ENCODE data around the gene TRIM69.
"Not testable (repeated sequence)": the region's sequence is repeated elsewhere in the genome, so short reads cannot be mapped to it uniquely, and the experiment has no call there.

The TRIM69 gene

GRCh38 chr15:44743454-44743853, 7.1 kb downstream of the TRIM69 start:
- not testable (repeated sequence) for DNase-seq (ENCODE audit: low spot score)

DNA sequence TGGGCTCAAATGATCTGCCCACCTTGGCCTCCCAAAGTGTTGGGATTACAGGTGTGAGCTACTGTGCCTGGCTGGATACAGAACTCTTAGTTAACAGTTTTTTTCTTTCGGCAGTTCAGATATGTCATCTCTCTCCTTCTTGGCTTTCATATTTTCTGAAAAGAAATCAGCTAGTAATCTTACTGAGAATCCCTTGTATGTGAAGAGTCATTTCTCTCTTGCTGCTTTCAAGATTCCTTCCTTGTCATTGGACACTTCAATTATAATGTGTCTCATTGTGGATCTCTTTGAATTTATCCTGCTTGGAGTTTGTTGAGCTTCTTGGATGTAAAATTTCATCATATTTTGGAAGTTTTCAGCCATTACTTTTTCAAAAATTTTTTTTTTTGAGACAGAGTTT, 17.0 kb downstream of the TRIM69 start:
- no peak for DNase-seq (ENCODE audit: low spot score)

DNA sequence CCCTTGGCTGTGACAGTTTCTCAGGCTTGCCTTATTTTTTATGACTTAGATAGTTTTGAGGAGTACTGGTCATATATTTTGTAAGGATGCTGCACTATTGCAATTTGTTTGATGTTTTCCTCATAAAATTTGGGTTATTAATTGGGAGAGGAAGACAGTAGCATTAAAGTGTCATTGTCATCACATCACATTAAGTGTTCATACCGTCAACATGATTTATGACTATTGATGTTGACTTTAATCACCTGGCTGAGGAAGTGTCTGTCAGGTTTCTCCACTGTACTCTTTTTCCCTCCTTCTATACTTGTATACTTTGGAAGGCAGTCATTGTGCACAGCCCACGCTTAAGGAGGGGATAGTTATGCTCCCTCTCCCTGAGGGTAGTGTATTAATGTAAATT, 26.9 kb downstream of the TRIM69 start:
- no peak for DNase-seq (ENCODE audit: low spot score)

DNA sequence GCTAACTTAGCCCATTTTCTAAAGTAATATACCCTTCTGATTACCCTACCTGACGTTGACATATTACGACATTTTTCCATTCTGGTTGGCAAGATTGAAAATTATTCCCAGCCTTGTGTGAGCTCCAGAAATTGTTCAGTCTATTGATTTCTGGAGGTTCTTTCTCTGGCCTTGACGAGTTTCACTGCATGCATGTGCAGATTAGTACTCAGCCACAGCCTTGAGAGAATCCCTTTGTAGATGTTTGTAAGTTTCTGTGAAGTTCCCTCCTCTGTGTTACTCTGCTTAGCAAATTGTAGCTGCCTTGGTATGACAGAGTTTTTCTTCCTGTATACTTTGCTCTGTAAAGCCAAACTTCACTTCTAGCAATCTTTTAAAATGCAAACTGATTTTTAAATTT, 27.5 kb downstream of the TRIM69 start:
- DNase-seq (ENCODE audit: low spot score), result no peak

DNA sequence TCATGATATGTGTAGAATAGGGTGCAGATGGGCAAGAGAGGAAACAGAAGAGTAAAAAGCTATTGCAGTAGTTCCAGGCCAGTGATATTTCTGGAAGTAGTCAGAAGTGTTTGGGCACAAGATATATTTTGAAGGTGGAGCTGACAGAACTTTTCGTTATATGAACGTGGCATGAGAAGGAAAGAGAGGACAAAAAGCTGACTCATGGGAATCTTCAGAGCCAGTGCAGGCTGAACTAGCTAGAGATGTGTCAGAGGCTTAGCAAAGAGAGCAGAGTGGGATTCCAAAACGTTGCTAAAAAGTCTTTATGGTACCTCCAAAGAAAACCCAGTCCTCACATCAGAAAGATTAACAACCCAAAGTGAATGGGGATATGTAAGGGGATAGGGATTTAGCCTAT, 28.7 kb downstream of the TRIM69 start:
- no peak for DNase-seq (ENCODE audit: low spot score)

DNA sequence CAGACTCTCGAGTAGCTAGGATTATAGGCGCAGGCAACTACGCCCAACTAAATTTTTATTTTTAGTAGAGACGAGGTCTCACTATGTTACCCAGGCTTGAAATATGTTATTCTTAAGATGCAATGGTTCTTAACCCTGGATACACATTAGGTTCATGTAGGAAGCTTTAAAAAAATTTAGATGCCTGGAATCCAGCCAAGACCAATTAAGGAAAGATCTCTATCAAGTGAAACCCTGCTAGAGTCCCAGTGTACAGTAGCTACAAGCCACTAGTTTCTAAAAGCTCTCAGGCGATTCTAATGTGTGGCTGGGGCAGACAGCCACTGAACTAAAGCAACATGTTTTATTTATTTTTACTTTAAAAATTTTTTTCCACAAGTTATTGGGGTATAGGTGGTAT, 33.2 kb downstream of the TRIM69 start:
- DNase-seq (ENCODE audit: low spot score), result no peak

DNA sequence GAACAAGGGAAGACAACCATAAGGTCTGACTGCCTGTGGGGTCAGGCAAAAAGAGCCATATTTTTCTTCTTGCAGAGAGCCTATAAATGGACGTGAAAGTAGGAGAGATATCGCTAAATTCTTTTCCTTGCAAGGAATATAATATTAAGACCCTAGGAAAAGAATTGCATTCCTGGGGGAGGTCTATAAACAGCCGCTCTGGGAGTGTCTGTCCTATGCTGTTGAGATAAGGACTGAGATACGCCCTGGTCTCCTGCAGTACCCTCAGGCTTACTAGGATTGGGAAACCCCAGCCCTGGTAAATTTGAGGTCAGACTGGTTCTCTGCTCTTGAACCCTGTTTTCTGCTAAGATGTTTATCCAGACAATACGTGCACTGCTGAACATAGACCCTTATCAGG, 34.4 kb downstream of the TRIM69 start:
- not testable (repeated sequence) for DNase-seq (ENCODE audit: low spot score)

DNA sequence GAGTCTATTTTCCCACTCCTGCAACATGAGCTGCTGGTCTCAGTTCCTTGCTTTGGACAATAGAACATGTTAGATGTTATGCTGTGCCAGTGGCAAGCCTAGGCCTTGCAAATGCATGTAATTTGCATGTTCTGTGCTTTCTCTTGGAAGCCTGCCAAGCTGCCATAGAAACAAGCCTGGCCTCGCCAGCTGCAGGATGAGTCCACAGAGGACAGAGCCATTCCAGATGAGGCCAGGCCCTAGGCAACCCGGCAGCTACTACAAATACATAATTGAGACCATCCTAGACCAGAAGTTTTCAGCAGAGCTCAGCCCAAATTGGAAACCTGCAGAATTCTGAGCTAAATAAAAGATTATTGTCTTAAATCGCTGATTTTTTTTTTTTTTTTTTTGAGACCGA, 39.6 kb downstream of the TRIM69 start:
- DNase-seq (ENCODE audit: low spot score), result no peak

DNA sequence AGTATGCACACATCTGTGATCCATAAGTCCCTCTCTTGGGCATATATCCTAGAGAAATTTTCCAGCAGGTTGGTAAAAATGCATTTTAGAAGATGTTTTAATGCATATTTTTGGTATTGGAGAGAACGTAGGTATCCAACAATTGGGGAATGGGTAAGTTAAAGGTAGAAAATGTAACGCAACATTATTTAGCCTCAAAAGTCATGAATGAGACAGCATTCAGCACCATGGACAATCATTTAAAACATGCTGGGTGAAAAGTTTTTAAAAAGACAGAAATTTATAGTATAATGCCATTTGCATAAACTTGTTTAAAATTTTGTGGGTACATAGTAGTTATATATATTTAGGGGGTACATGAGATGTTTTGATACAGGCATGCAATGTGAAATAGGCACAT, 43.4 kb downstream of the TRIM69 start:
- no peak for DNase-seq (ENCODE audit: low spot score)

GRCh38 chr15:44780608-44781007, 44.3 kb downstream of the TRIM69 start:
- DNase-seq (ENCODE audit: low spot score), result no peak

- DNase-seq (ENCODE audit: low spot score), result no peak
Observed at GRCh38 chr15:44781128-44781810, 44.9 kb downstream of the TRIM69 start.

- DNase-seq (ENCODE audit: low spot score), result no peak
Observed at GRCh38 chr15:44782516-44782915, 46.2 kb downstream of the TRIM69 start.

DNA sequence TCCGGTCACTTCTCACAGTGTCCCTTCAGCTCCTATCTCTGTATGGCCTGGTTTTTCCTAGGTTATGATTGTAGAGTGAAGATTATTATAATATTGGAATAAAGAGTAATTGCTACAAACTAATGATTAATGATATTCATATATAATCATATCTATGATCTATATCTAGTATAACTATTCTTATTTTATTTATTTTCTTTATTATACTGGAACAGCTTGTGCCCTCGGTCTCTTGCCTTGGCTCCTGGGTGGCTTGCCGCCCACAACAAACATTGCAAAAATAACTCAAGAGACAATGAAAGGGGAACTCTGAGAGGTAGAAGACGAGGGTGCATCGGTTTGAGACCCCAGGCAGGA, 48.6 kb downstream of the TRIM69 start:
- DNase-seq (ENCODE audit: low spot score), result not testable (repeated sequence)

DNA sequence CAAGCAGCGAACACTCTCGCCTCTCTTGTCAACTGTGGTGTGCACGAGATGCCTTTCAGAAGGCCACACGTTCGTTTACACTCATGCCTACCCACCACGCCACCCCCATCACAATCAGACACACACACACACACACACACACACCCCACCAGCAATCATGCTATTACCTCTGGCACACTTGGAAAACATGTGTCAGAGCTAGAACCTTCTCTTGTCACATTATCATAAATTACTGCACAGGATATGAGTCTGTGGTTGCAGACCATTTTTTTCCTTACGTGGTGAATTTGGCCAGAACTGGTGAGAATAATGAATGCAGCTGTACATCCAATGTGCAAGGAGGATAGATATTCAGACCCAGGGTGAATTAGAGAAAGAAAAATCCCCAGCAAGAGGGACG, 52.4 kb downstream of the TRIM69 start:
- DNase-seq (ENCODE audit: low spot score), result no peak

DNA sequence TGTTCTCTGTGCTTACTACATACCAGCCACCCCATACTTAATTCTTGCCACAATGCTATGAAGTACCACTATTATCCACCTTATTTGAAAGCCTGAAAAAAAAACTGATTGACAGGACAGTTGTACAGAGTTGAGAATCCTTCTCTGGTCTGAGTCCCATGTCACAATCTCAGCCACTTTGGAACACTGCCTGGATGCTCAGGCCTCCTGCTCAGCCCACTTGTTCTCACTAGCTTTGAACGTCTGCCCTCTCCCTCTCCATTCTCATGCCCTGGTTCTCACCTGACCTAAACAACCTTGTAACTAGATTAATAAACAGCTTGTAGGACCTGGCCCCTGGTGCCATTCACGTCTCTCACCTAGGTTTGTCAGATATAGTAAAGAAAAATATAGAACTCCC, 53.9 kb downstream of the TRIM69 start:
- no peak for DNase-seq (ENCODE audit: low spot score)

GRCh38 chr15:44790656-44791055, 54.3 kb downstream of the TRIM69 start:
- no peak for DNase-seq (ENCODE audit: low spot score)

DNA sequence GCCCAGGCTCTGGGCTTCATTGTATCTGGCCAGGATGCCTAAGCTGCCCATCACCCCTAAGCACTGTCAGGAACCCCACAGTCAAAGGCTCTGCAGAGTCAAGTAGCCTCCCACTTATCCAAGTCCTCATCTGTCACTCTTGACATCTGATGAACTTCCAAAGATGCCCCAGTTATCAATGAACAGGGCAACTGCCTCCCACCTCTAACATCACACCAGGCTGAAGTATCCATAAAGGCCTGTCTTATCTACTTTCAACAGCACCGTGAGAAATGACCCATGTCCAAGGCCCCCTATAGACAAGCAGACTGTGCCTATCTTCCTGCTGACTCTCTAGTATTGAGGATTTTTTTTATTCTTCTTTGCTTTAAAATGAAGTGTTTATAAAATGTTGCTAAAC, 56.4 kb downstream of the TRIM69 start:
- DNase-seq (ENCODE audit: low spot score), result no peak

- DNase-seq (ENCODE audit: low spot score), result no peak
Observed at GRCh38 chr15:44794072-44794471, 57.7 kb downstream of the TRIM69 start.

- DNase-seq (ENCODE audit: low spot score), result no peak
Observed at GRCh38 chr15:44796508-44796907, 60.2 kb downstream of the TRIM69 start.

DNA sequence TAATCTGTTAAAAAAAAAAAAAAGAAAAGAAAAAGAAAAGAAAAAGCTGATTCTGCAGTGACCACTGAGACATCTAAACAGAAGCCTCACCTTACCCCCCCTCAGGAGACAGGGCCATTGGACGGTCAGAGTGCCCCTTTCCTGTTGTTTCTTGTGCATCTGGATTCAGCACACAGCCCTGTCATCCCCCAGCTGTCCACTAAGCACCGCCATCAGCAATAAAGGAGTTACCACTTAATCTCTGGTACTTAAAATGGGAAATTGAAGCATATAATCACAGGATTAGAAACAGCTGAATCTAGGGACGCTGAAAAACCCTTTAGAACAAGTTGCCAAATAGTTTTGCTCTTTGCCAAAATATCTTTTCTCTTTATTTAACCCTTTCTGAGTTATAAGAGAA, 62.5 kb downstream of the TRIM69 start:
- peak; percentile 60 for DNase-seq (ENCODE audit: low spot score)

GRCh38 chr15:44801364-44801763, 65.0 kb downstream of the TRIM69 start:
- no peak for DNase-seq (ENCODE audit: low spot score)

GRCh38 chr15:44801797-44802196, 65.5 kb downstream of the TRIM69 start:
- no peak for DNase-seq (ENCODE audit: low spot score)

DNA sequence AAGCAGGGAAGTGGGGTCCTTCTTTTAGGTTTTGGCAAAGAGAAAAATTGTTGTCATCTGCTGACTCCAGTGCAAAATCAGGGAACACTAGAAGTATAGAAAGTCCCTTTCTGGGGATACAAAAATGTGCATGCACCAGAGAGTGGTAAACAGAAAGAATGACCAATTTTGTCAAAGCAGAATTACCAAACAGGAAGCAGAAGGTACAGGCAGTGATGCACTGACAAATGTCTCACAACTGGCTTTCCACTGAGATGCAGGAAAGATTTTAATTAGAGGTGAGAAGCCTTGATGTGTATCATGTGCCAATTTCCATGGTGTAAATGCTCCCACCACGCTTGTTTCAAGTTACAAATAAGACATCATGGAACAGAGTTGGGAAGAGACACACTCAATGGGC, 66.0 kb downstream of the TRIM69 start:
- no peak for DNase-seq (ENCODE audit: low spot score)

- no peak for DNase-seq (ENCODE audit: low spot score)
Observed at GRCh38 chr15:44804298-44805046, 68.1 kb downstream of the TRIM69 start.
